Suprapubic skin (tissue), 4 donors: Measurements from ENCODE around the gene KRTAP1-3.

Source experiments
- CTCF ChIP-seq, 2 donors: fragments of 200-600 bp in 1 of 2; fragments of 450-650 bp in 1 of 2; sonication (generic) in 1 of 2; IDR thresholded peaks; one replicate each; pipeline ENCODE4 v1.5.1; 2016 to 2019; ENCODE audit warnings: antibody characterized with exemption in 2 of 2, mild to moderate bottlenecking in 1 of 2, moderate library complexity in 1 of 2
- EP300 ChIP-seq: sonication (generic); formaldehyde crosslinking; IDR thresholded peaks from one replicate; pipeline ENCODE4 v1.6.1; 2017; ENCODE audit warnings: antibody characterized with exemption
- POLR2A ChIP-seq, 2 donors: fragments of 450-650 bp; IDR thresholded peaks; one replicate each; pipeline ENCODE4 v1.6.1; 2017; ENCODE audit warnings: antibody characterized with exemption in 2 of 2, mild to moderate bottlenecking in 2 of 2, moderate library complexity in 2 of 2
- POLR2AphosphoS5 ChIP-seq, 3 donors: sonication (generic); formaldehyde crosslinking; IDR thresholded peaks; one replicate each; pipeline ENCODE4 v1.6.1; 2017; ENCODE audit warnings: antibody characterized with exemption in 3 of 3

- TF ChIP-seq CTCF (IDR thresholded peaks at IDR 0.05): no peak
- TF ChIP-seq POLR2A (IDR thresholded peaks at IDR 0.05): no peak
- no peak for TF ChIP-seq EP300
- TF ChIP-seq POLR2AphosphoS5 (IDR thresholded peaks at IDR 0.05): no peak
Measured at GRCh38 chr17:40995116-40995515, 39.6 kb downstream of the KRTAP1-3 start.
